PC-3 (cell line): ENCODE data around the gene ST8SIA4.

Source experiments
- CTCF ChIP-seq: fragments of 300-600 bp; sonication (generic); conservative IDR thresholded peaks from 2 replicates; pipeline ENCODE4 v1.5.1; 2017; ENCODE audit warnings: antibody characterized with exemption, low read depth, mild to moderate bottlenecking, low read length
- EZH2 ChIP-seq: fragments of 300-600 bp; sonication (generic); IDR thresholded peaks from one replicate; pipeline ENCODE4 v1.6.1; 2017; ENCODE audit warnings: antibody characterized with exemption, mild to moderate bottlenecking, low read length; ENCODE audit not compliant: unreplicated experiment
- EZH2phosphoT487 ChIP-seq: fragments of 300-600 bp; sonication (generic); IDR thresholded peaks from 2 replicates; pipeline ENCODE4 v1.6.1; 2018; ENCODE audit warnings: mild to moderate bottlenecking, antibody characterized with exemption, low read length, borderline replicate concordance

- TF ChIP-seq CTCF (no peak), EZH2 (no peak), EZH2phosphoT487 (no peak)
These were observed 1.3 kb upstream of the ST8SIA4 start for GRCh38 chr5:100904259-100904861.
